Measurements from ENCODE around the gene PRIMA1.

The PRIMA1 gene

DNA sequence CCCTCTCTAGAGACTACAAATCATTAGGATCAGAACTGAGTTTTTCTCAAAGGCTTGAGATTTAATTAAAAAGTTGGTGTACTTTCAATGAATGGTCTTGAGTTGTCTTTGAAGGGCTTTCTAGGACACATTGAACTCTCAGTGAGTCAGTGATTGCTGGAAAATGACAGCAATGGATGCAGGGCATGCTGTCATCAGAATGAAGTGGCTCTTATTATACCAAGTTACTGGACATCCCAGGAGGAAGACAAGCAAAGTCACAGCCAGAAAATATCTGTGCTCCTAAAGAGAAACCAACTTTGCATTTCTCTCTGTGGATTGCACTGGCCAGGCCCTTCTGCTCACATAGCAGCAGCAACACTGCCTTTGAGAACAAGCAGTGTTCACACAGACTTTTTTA is 112.6 kb downstream of the PRIMA1 start:
- DNase-seq (no peak), ATAC-seq (replicated peaks) (no peak)
- Mint-ChIP-seq H3K4me1 (ENCODE audit: low read depth in 2 of 2) (no peaks in the 10 kb centered on the region), H3K27me3 (peaks cover 23 to 38% of the 10 kb centered on the region in 2 donors), H3K4me3 (no peak overlapping the region), H3K36me3 (ENCODE audit: insufficient read depth) (no peaks in the 10 kb centered on the region), H3K9me3 (no peaks in the 10 kb centered on the region), H3K27ac (no peak overlapping the region)

DNA sequence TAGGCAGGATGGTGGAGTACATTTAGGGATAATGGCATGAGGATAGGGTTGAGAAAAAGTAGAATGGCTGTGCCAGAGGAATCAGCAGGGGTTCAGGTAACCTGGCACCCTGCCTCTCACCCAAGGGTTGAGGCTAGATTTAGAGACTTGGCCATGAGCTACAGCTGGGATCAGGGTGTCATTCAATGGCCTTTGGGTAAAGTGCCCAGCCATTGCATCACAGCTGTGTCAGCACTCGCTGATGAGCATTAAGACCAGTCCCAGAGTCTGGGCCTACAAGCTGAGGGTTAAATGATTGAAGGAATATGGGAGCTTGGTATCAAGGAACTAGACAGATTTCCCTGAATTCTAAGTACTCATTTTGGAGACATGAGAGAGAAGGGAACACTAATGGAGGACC is 113.9 kb downstream of the PRIMA1 start:
- ATAC-seq (replicated peaks), result no peak
- Mint-ChIP-seq H3K4me3 (no peak overlapping the region), H3K9me3 (no peaks in the 10 kb centered on the region), H3K4me1 (ENCODE audit: low read depth in 2 of 2) (no peaks in the 10 kb centered on the region), H3K36me3 (ENCODE audit: insufficient read depth) (no peaks in the 10 kb centered on the region), H3K27me3 (peaks cover 14 to 30% of the 10 kb centered on the region in 2 donors), H3K27ac (no peak overlapping the region)
- no peak for DNase-seq

DNA sequence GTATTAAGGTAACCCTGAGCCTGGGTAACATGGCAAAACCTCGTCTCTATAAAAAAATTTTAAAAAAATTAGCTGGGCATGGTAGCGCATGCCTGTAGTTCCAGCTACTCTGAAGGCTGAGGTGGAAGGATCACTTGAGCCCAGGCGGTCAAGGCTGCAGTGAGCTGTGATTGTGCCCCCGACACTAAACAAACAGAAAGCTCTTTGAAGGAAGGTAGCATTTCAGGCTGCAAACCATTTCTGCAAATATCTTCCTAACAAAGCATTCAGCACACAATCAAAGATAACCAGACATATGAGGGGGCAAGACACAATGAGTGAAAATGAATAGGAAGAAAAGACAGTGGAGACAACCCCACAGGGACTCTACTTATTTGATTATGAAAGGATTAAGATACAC is 118.7 kb downstream of the PRIMA1 start:
- Mint-ChIP-seq H3K27ac (no peak overlapping the region), H3K9me3 (peaks cover 3 to 13% of the 10 kb centered on the region in 2 donors), H3K4me3 (no peak overlapping the region), H3K27me3 (peaks cover 25 to 37% of the 10 kb centered on the region in 2 donors), H3K36me3 (ENCODE audit: insufficient read depth) (no peaks in the 10 kb centered on the region), H3K4me1 (ENCODE audit: low read depth in 2 of 2) (no peaks in the 10 kb centered on the region)
- no peak for ATAC-seq (replicated peaks)
- no peak for DNase-seq
